HG02588 (cell line): ENCODE data around the gene WDR73.
"Not testable (repeated sequence)": the region's sequence is repeated elsewhere in the genome, so short reads cannot be mapped to it uniquely, and the experiment has no call there.

Source experiments
- ATAC-seq: cut with Tn5 transposase; IDR thresholded peaks from one replicate; pipeline ENCODE4 v1.9.1; 2021; ENCODE audit warnings: mild to moderate bottlenecking, moderate library complexity; ENCODE audit not compliant: unreplicated experiment

WDR73 gene

GRCh38 chr15:84658080-84658787 lies 4.2 kb upstream of the WDR73 start, which contains the start of gene NMB:
TSS of gene NMB (minus strand) at chr15:84658199. CDS start at chr15:84658152, 47 bp downstream.
- ATAC-seq = peak; percentile 61

DNA sequence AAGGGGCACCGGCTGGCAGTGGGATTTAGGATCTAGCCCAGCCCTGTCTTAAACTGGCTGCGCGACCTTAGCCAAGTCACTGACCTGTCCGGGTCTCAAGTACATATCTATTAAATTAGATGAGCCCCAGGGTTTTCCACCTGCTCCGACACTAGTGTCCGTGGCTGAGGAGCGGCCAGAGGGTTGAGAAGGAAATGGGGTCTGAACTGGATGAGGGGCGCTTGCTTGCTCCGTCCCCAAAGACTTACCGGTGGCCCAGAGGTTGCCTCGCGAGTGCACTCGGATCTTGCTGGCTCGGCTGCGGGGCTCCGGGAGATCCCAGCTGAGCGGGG lies 3.6 kb upstream of the WDR73 start:
- ATAC-seq = no peak

GRCh38 chr15:84656972-84657371 lies 2.9 kb upstream of the WDR73 start:
- ATAC-seq = no peak

GRCh38 chr15:84654689-84655453 lies 788 bp upstream of the WDR73 start:
- ATAC-seq = no peak

GRCh38 chr15:84653584-84653909 lies 536 bp downstream of the WDR73 start:
- no peak for ATAC-seq

DNA sequence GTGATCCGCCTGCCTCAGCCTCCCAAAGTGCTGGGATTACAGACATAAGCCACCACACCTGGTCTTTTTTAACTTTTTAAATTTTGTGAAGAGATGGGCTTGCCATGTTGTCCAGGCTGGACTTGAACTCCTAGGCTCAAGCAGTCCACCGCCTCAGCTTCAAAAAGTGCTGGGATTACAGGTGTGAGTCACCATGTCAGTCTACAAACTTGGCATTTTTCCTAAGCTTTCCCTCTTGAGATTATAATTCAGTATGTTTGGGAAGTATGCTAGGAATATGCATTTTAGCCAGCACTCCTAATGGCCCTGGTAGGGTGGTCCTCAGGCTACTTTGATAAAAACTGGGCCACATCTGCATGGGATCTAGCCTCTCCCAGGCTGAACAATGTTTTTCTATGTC lies 4.4 kb downstream of the WDR73 start:
- ATAC-seq = no peak

GRCh38 chr15:84648539-84648938 lies 5.5 kb downstream of the WDR73 start:
- no peak for ATAC-seq

DNA sequence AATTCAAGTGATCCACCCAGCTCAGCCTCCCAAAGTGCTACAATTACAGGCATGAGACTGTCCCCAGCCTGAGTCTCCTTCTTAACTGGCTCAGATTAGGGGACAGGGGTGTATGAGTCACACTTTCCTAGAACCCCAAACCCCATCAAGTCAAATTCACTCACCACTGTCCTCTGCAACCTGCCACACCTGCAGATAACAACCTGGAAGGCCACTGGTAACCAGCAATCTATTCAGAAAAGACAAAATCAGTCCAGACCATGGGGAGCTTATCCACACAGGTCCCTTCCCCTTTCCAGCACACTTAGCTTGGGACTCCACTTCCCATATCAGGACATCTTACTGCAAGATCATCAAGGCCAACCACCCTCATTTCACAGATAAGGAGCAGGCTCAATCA lies 6.4 kb downstream of the WDR73 start:
- no peak for ATAC-seq

- no peak for ATAC-seq
These were observed 8.1 kb downstream of the WDR73 start for GRCh38 chr15:84645997-84646396.

- ATAC-seq = no peak
These were observed 8.6 kb downstream of the WDR73 start for GRCh38 chr15:84645496-84645895.

DNA sequence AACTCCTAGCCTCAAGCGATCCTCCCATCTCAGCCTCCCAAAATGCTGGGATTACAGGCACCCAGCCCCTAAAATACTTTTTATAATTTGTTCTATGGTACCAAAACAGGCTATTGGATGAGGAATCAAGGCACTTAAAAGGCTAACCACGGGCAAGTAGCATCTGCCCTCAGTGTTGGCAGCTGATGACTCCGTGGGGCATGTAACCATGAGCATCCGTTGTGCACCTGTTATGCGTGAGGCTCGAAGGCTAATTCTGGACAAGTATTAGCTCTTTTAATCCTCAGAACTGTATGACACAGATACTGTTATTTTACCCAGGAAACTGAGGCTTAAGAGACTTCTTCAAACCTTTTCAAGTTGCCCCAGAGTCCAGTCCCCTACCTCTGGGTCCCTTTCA lies 10.2 kb downstream of the WDR73 start:
- no peak for ATAC-seq

DNA sequence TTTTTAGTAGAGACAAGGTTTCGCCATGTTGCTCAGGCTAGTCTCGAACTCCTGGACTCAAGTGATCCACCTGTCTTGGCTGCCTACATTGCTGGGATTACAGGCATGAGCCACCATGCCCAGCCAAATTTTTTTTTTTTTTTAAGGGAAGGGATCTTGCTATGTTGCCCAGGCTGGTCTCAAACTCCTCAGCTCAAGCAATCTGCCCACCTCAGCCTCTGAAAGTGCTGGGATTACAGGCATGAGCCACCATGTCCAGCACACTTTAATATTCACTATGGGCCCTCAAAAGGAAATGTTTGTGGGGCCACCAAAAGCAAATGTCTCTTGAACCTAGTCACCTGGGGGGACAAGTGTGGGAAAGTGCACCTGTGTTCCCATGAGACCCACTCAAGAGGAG lies 11.4 kb downstream of the WDR73 start:
- not testable (repeated sequence) for ATAC-seq

- not testable (repeated sequence) for ATAC-seq
These were observed 12.2 kb downstream of the WDR73 start for GRCh38 chr15:84641871-84642270.

- no peak for ATAC-seq
These were observed 16.0 kb downstream of the WDR73 start for GRCh38 chr15:84638103-84638502.

- ATAC-seq = no peak
These were observed 19.8 kb downstream of the WDR73 start for GRCh38 chr15:84634228-84634837.

GRCh38 chr15:84633311-84634227 lies 20.5 kb downstream of the WDR73 start:
- peak; percentile 52 for ATAC-seq

- no peak for ATAC-seq
These were observed 22.3 kb downstream of the WDR73 start for GRCh38 chr15:84631706-84632272.

DNA sequence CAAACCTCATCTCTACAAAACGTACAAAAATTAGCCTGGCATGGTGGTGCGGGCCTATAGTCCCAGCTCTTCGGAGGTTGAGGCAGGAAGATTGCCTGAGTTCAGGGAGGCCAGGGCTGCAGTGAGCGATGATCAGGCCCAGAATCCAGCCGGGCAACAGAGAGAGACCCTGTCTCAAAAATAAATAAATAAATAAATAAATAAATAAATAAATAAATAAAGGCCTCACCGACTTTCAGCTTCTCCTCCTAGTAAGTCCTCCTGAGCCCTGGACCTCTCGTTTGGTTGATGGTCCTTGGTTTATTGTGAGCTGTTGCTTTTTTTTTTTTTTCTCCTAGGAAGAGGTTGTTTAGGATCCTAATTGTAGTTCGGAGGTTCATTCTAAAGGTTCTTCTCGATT lies 25.1 kb downstream of the WDR73 start:
- ATAC-seq = no peak

DNA sequence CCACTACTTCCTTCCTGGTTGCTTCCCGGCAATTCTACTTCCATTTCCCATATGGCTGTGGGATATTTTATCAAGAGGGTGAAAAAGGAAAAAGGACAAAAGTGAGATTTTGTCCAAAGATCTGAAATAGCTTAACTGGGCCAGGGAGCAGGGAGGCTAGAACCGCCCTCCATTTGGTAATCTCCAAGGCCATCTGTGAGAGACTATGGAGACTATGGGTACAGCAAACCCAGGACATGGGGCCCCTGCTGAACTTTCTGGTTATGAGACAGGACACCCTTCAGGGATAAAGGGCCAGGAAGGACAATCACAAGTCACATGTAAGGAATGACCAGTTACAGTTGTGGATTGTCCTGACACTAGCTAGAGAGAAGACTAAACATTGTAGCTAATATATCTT lies 29.0 kb downstream of the WDR73 start:
- no peak for ATAC-seq

DNA sequence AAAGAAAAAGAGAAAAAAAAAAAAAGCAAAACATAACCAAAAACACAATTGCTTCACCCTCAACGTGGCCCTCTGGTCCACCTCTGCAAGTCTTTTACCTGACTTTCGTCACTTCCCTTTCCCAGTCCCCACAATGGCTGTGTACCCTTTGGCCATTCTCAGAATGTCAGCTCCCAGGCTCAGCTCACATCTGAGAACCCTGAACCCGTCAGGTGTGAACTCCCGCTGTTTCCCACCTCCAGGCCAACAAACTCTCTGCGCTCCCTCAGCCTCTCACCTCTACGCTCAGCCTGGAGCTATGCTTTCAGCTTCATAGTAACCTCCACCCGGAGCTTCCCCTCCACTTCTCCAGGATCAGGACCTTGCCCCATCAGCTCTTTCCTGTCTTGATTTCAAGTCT lies 29.7 kb downstream of the WDR73 start:
- ATAC-seq = no peak
